ENCODE data around the gene LIPJ.

Gene LIPJ

DNA sequence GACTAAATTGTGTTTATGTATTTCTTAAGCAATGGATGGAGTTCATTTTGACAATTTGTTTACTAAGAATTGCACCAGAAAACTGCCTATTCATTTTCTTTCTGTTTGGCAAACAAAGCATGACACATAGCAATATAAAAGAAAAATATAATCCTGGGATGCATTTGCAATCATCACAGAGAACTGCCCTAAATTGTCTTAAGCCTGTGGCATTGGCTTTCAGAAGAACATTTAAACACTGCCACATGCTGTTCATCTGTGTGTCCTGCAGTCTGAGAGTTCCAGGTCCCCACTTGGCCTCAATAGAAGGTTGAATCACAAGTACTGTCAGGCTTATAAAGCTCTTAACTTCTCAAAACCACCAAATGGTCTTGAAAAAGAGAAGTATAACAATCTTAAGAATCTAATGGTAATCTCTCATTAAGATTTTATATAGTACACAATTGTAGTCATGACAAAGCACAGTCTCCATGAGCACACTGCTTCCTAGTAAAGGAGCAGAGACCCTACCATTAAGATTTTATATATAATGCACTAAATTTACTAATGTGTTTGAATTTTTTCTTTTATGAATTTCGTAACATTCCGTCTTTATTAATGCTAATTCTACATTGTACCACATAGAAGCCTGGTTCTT lies 33.3 kb upstream of the LIPJ start:
- DNase-seq, result peak; percentile 75
- H3K27ac ChIP-seq, result no peak overlapping the region
- H3K36me3 ChIP-seq (replicated peaks), result no peaks in the 10 kb centered on the region
- H3K27me3 ChIP-seq (replicated peaks), result no peaks in the 10 kb centered on the region
- in situ Hi-C loops (cut with HindIII; ENCODE audit: low pct_ligation_motif_present, low sequenced_read_pairs), result loop anchor here (25.0 kb wide), 1 partner anchor 691 kb away; the partner anchor contains the start of genes KLLN and PTEN
- H3K4me3 ChIP-seq (ENCODE audit: low read depth, low read length), result no peak overlapping the region
- TF ChIP-seq CTCF (IDR thresholded peaks at IDR 0.05; ENCODE audit: low read depth, low read length, missing control alignments), result peak; percentile 90

GRCh38 chr10:88555190-88555908 lies 31.2 kb upstream of the LIPJ start:
- Histone ChIP-seq H3K27me3 (replicated peaks) (no peaks in the 10 kb centered on the region), H3K27ac (no peak overlapping the region), H3K4me3 (ENCODE audit: low read depth, low read length) (no peak overlapping the region), H3K36me3 (replicated peaks) (no peaks in the 10 kb centered on the region)
- TF ChIP-seq CTCF (IDR thresholded peaks at IDR 0.05; ENCODE audit: low read depth, low read length, missing control alignments), result no peak
- no peak for DNase-seq
- in situ Hi-C loops (cut with HindIII; ENCODE audit: low pct_ligation_motif_present, low sequenced_read_pairs), result loop anchor here (25.0 kb wide), 1 partner anchor 693 kb away; the partner anchor contains the start of genes KLLN and PTEN

- H3K27me3 ChIP-seq (replicated peaks), result no peaks in the 10 kb centered on the region
- no peak overlapping the region for H3K27ac ChIP-seq
- DNase-seq, result no peak
- H3K36me3 ChIP-seq (replicated peaks), result no peaks in the 10 kb centered on the region
- no peak for TF ChIP-seq CTCF (IDR thresholded peaks at IDR 0.05; ENCODE audit: low read depth, low read length, missing control alignments)
- H3K4me3 ChIP-seq (ENCODE audit: low read depth, low read length), result no peak overlapping the region
- in situ Hi-C loops (cut with HindIII; ENCODE audit: low pct_ligation_motif_present, low sequenced_read_pairs), result loop anchor here (25.0 kb wide), 1 partner anchor 695 kb away; the partner anchor contains the start of genes KLLN and PTEN
Measured at GRCh38 chr10:88557256-88557655, 29.3 kb upstream of the LIPJ start.

- Histone ChIP-seq H3K4me3 (ENCODE audit: low read depth, low read length) (no peak overlapping the region), H3K36me3 (replicated peaks) (no peaks in the 10 kb centered on the region), H3K27me3 (replicated peaks) (no peaks in the 10 kb centered on the region), H3K27ac (no peak overlapping the region)
- in situ Hi-C loops (cut with HindIII; ENCODE audit: low pct_ligation_motif_present, low sequenced_read_pairs), result loop anchor here (25.0 kb wide), 1 partner anchor 695 kb away; the partner anchor contains the start of genes KLLN and PTEN
- DNase-seq, result no peak
- no peak for TF ChIP-seq CTCF (IDR thresholded peaks at IDR 0.05; ENCODE audit: low read depth, low read length, missing control alignments)
Measured at GRCh38 chr10:88557658-88558057, 28.9 kb upstream of the LIPJ start.

GRCh38 chr10:88562152-88562551 lies 24.4 kb upstream of the LIPJ start:
- in situ Hi-C loops (cut with HindIII; ENCODE audit: low pct_ligation_motif_present, low sequenced_read_pairs), result loop anchor here (25.0 kb wide), 1 partner anchor 700 kb away; the partner anchor contains the start of genes KLLN and PTEN
- H3K4me3 ChIP-seq (ENCODE audit: low read depth, low read length), result no peak overlapping the region
- no peaks in the 10 kb centered on the region for H3K36me3 ChIP-seq (replicated peaks)
- H3K27ac ChIP-seq, result no peak overlapping the region
- TF ChIP-seq CTCF (IDR thresholded peaks at IDR 0.05; ENCODE audit: low read depth, low read length, missing control alignments), result no peak
- no peaks in the 10 kb centered on the region for H3K27me3 ChIP-seq (replicated peaks)
- no peak for DNase-seq
